Measurements from ENCODE around the gene IER2.

DNA sequence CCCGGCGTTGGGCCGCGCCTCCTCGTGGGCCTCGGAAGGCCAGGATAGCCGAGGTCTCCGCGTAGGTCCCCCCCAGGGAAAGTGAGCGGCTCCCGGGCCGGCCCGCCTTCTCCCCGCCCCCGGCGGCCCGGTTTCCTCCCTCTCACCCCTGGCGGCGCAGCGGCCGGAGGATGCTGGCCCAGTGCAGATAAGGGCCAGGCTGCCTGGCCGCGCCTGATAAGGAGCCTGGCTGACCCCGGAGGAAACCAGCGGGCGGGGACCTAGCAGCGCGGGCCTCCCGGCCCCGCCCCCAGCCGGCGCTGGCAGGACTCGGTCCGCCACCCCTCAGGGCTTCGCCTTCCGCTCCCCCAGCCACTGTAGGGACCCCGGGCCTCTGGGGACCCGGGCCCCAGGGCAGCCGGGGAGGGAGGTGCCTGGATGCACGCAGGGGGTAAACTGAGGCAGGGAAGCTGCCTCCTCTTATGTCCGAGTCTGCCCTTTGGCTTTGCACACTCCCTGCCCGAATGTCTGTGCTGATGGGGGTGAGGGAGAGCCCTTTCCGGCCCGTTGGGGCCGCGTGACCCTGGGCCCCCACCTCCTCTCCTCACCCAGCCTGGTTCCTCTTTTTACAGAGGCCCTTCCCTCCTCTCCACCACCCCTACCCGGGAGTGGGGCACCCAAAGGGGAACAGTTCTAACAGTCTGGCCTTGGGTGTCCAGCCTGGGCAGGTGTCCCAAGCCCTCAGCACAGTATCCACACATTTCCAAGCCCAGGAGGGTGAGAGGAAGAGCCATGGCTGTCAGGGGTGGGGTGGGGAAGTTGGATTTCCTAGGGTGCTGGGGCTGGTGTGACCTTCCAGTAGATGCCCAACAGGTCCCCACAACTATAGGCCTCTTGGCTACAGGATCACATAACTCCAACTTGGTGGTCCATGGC is 47.3 kb upstream of the IER2 start, which contains the start of gene LYL1:
- TF ChIP-seq, protein P1, sequence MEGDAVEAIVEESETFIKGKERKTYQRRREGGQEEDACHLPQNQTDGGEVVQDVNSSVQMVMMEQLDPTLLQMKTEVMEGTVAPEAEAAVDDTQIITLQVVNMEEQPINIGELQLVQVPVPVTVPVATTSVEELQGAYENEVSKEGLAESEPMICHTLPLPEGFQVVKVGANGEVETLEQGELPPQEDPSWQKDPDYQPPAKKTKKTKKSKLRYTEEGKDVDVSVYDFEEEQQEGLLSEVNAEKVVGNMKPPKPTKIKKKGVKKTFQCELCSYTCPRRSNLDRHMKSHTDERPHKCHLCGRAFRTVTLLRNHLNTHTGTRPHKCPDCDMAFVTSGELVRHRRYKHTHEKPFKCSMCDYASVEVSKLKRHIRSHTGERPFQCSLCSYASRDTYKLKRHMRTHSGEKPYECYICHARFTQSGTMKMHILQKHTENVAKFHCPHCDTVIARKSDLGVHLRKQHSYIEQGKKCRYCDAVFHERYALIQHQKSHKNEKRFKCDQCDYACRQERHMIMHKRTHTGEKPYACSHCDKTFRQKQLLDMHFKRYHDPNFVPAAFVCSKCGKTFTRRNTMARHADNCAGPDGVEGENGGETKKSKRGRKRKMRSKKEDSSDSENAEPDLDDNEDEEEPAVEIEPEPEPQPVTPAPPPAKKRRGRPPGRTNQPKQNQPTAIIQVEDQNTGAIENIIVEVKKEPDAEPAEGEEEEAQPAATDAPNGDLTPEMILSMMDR (IDR thresholded peaks at IDR 0.05; ENCODE audit: low read length), result no peak
- TF ChIP-seq EZH2 (IDR thresholded peaks at IDR 0.05; ENCODE audit: borderline replicate concordance, low read length), result no peak
